Coronary artery (tissue), 2 donors: ENCODE measurements around the gene MAP3K5.

Experiments
- DNase-seq: peaks from one replicate; pipeline ENCODE4 v3.0.0-alpha.2; 2017; ENCODE audit warnings: low spot score
- H3K27ac ChIP-seq, 2 donors: fragments of 200-600 bp; sonication (generic); one replicate each; pipeline ENCODE4 v1.5.1; 2016 to 2019
- H3K4me3 ChIP-seq: fragments of 200-600 bp; sonication (generic); 2 replicates; pipeline ENCODE4 v1.5.1; 2016; ENCODE audit warnings: mild to moderate bottlenecking, moderate library complexity
- TF ChIP-seq, protein P1 (sequence below): fragments of 200-600 bp; sonication (generic); IDR thresholded peaks from one replicate; pipeline ENCODE4 v1.5.1; 2019; ENCODE audit warnings: antibody characterized with exemption

The MAP3K5 gene

DNA sequence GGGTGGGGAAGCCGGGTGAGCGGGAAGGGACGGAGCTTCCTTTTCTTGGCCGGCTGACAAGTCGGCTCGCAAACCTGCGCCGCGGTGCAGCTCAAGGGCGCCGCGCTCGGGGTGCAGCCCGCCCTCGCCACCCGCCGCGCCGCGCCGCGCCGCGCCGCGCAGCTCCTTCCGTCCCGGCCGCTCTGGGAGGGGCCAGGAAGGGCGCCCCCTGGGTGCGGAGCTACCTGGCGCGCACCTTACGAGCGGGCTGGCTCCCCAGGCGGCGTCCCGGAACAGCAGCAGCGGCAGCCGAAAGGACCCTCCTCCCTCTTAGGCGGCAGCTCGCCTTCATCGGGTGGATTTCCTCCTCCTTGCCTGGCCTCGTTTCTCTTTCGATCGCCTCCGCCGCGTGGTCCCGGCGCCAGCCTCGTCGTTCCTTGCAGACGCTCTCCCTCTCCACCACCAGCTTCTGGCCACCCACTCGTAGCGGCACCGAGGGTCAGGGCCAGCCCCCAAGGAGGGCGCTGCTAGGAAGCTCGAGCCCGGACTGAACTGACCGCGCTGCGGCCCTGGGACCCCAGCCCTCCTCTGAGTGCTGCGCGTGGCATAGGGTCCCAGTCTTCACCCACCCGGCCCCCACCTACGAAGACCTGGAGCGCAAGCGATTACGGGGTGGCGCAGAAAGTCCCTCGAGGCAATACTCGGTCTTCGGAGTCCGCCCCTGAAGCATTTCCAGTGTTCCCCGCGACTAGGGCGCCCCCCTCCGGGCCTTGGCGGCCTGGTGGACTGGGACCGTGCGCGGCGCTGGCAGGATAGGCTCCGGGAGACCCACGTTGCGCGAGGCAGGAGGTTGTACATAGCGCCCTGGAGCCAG is at the start of gene MAP3K5:
TSS of gene MAP3K5 (minus strand) at position 68 of the 853 bp plus-strand sequence. CDS start 320 bp downstream, outside the sequence.
- TF ChIP-seq, protein P1, sequence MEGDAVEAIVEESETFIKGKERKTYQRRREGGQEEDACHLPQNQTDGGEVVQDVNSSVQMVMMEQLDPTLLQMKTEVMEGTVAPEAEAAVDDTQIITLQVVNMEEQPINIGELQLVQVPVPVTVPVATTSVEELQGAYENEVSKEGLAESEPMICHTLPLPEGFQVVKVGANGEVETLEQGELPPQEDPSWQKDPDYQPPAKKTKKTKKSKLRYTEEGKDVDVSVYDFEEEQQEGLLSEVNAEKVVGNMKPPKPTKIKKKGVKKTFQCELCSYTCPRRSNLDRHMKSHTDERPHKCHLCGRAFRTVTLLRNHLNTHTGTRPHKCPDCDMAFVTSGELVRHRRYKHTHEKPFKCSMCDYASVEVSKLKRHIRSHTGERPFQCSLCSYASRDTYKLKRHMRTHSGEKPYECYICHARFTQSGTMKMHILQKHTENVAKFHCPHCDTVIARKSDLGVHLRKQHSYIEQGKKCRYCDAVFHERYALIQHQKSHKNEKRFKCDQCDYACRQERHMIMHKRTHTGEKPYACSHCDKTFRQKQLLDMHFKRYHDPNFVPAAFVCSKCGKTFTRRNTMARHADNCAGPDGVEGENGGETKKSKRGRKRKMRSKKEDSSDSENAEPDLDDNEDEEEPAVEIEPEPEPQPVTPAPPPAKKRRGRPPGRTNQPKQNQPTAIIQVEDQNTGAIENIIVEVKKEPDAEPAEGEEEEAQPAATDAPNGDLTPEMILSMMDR = peak; percentile 55
- peak within 1 kb of the TSS; percentile 92 for H3K4me3 ChIP-seq
- peak; percentile 96 for DNase-seq
- H3K27ac ChIP-seq = peak within 1 kb of the TSS; percentile 95 to 97

DNA sequence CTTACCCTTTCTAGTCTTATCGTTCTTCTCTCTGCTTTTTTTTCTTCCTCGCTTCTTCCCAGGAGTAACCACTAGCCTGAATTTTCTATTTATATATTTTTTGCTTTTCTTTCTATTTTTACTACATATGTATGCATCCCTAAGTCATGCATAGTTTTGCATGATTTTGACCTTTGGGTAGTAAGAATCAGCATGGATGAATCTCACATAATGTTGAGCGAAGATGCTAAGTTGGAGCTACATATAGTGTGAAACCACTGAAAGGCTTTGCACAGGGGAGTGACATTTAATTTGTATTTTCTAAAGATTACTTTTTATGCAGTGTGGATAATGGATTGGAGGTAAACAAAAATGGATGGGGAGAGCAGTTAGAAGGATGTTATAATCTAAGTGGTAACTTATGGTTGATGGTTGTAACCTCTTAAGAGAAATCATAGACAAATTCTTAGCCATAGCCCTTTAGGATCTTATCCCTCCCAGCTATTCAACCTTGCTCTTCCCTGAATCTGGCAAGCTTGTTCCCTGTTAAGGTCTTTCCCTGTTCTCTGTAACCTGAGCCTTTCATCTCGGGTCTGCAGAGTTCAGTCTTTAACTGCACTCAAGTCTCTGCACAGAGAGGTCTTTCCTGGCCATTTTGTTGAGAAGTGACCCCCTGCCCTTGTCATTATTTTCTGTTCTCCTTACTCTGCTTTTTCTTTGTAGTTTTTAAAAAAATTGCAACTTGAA is 48.2 kb upstream of the MAP3K5 start:
- no peak overlapping the region for H3K4me3 ChIP-seq
- H3K27ac ChIP-seq = no peak overlapping the region
- DNase-seq = no peak
- TF ChIP-seq, protein P1 = no peak

- Histone ChIP-seq H3K4me3 (no peak overlapping the region), H3K27ac (no peak overlapping the region)
- TF ChIP-seq, protein P1 = no peak
- DNase-seq = no peak
These were observed 39.7 kb upstream of the MAP3K5 start for GRCh38 chr6:136831873-136832562.

DNA sequence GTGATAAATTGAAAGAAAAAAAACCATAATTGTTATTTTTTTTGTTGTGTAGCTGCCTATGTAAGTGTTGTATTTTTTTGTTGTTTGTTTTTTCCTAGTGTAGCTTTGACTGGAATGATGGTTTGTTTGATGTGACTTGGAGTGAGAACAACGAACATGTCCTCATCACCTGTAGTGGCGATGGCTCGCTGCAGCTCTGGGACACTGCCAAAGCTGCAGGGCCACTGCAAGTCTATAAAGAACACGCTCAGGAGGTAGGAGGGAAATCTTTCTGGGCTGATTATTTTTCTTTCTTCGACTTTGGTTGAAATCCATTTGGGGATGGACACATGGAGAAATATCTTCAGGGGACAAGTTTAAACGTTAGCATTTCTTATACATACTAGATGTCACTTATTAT is 33.9 kb upstream of the MAP3K5 start:
- no peak overlapping the region for H3K4me3 ChIP-seq
- TF ChIP-seq, protein P1 = no peak
- DNase-seq = no peak
- H3K27ac ChIP-seq = no peak overlapping the region

DNA sequence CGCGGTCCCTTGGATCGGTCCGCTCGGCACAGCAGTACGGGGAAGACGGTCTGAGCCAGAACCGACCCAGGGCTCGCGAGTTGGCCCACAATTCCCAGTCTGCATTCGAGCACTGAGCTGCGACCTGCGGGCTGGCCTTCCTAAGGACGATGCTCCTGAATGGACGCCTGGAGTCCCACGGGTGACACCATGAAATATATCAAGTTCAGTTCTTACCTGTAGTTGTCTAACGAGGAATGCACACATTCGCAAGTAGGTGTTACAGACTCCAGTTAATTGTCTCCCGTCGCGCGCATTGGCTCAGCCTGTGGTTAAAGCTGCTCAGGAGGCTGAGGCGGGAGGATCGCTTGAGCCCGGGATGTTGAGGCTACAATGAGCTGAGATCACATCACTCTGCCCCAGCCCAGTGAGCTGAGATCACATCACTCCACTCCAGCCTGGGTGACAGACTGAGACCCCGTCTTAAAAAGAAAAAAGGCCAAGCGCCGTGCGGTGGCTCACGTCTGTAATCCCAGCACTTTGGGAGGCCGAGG is 30.9 kb upstream of the MAP3K5 start:
- TF ChIP-seq, protein P1 = no peak
- DNase-seq = no peak
- Histone ChIP-seq H3K27ac (peak overlapping the region; percentile 76 to 98), H3K4me3 (peak overlapping the region; percentile 97)

DNA sequence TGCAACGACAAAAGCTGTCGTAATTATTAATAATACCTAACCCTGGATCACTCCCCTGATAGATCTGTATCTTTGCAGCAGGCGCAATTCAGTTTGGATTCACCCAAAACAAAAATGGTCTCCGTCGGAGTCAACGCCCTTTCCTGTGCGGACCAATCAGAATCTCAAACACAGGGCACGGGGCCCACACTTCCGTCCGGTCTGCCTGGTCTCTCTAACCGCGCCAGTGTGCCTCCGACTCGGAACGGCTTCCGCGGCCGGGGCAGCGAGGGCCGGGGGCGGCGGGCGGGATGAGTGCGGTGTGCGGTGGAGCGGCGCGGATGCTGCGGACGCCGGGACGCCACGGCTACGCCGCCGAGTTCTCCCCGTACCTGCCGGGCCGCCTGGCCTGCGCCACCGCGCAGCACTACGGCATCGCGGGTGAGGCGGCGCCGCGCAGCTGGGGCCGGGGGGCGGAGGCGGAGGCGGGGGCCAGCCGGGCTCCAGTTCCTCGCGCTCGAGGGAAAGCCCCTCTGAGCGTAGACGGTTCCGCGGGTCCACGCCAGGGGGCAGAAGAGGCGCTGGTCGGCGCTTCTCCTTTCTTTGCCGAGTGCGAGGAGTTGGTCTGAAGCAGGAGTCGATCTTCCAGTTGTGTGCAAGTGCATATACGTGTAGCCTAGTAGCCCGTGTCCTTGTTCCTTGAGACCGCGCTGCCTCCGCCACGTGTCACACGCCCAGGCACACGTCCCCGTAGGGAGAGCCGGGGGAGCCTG is 30.3 kb upstream of the MAP3K5 start, which contains the start of gene PEX7:
TSS of gene PEX7 (plus strand) at position 217 of the 752 bp plus-strand sequence. CDS start at position 291, 74 bp downstream.
- TF ChIP-seq, protein P1 = peak; percentile 40
- peak; percentile 94 for DNase-seq
- Histone ChIP-seq H3K27ac (peak within 1 kb of the TSS; percentile 76 to 98), H3K4me3 (peak within 1 kb of the TSS; percentile 97)
